HepG2 (cell line): Measurements from ENCODE around the gene STAT4. TPM values are rescaled to one million over a fixed set of nuclear protein-coding genes. Genes with fewer than 3 reads are reported as not detected.

Experiments
- BCL6 ChIP-seq: IDR thresholded peaks from 2 replicates; pipeline ENCODE4 v1.6.1; 2016; ENCODE audit warnings: missing genetic modification reagents, missing compliant biosample characterization
- E2F2 ChIP-seq: sonication (generic); formaldehyde crosslinking; IDR thresholded peaks from 2 replicates; pipeline ENCODE4 v1.4.0; 2020; ENCODE audit warnings: missing genetic modification reagents, borderline replicate concordance
- FOXK1 ChIP-seq: sonication (generic); formaldehyde crosslinking; IDR thresholded peaks from 2 replicates; pipeline ENCODE4 v1.4.0; 2020; ENCODE audit warnings: low read depth, missing genetic modification reagents, borderline replicate concordance
- KDM5B ChIP-seq: sonication (generic); formaldehyde crosslinking; IDR thresholded peaks from 2 replicates; pipeline ENCODE4 v1.4.0; 2020; ENCODE audit warnings: missing genetic modification reagents, mild to moderate bottlenecking, borderline replicate concordance
- KLF11 ChIP-seq: IDR thresholded peaks from 2 replicates; pipeline ENCODE4 v1.6.1; 2016; ENCODE audit warnings: missing compliant biosample characterization
- MXD4 ChIP-seq: IDR thresholded peaks from 2 replicates; pipeline ENCODE4 v1.6.1; 2016; ENCODE audit warnings: mild to moderate bottlenecking, missing biosample characterization, missing genetic modification reagents
- ONECUT2 ChIP-seq: sonication (generic); formaldehyde crosslinking; IDR thresholded peaks from 2 replicates; pipeline ENCODE4 v1.4.0; 2020; ENCODE audit warnings: missing genetic modification reagents
- PBX3 ChIP-seq: sonication (generic); formaldehyde crosslinking; IDR thresholded peaks from 2 replicates; pipeline ENCODE4 v1.8.1; 2023; ENCODE audit warnings: missing genetic modification reagents, inconsistent platforms, borderline replicate concordance
- POLR2A ChIP-seq, 2 experiments: IDR thresholded peaks; 2 replicates each; pipeline ENCODE4 v1.6.1; 2011; ENCODE audit warnings: low read depth in 2 of 2, low read length in 2 of 2, mild to moderate bottlenecking in 1 of 2, moderate library complexity in 1 of 2; ENCODE audit not compliant: insufficient read depth in 1 of 2
- RBFOX2 ChIP-seq: fragments of 200-400 bp; formaldehyde crosslinking; IDR thresholded peaks from 2 replicates; pipeline ENCODE4 v1.6.1; 2017; ENCODE audit warnings: low read depth, mild to moderate bottlenecking, low read length
- RBM39 ChIP-seq: fragments of 200-400 bp; formaldehyde crosslinking; IDR thresholded peaks from one replicate; pipeline ENCODE4 v1.6.1; 2018; ENCODE audit warnings: antibody characterized with exemption, mild to moderate bottlenecking, low read depth, low read length; ENCODE audit not compliant: poor library complexity, severe bottlenecking
- RFX1 ChIP-seq: fragments of 450-650 bp; IDR thresholded peaks from 2 replicates; pipeline ENCODE4 v1.6.1; 2017
- SPEN ChIP-seq: sonication (generic); formaldehyde crosslinking; IDR thresholded peaks from 2 replicates; pipeline ENCODE4 v1.5.1; 2020; ENCODE audit warnings: low read depth, mild to moderate bottlenecking, missing genetic modification reagents
- U2AF2 ChIP-seq: fragments of 200-400 bp; formaldehyde crosslinking; IDR thresholded peaks from 2 replicates; pipeline ENCODE4 v1.6.1; 2017; ENCODE audit warnings: low read depth, mild to moderate bottlenecking, low read length
- ZBTB34 ChIP-seq: sonication (generic); formaldehyde crosslinking; IDR thresholded peaks from 2 replicates; pipeline ENCODE4 v1.8.0; 2022; ENCODE audit warnings: mild to moderate bottlenecking, missing genetic modification reagents
- ZGPAT ChIP-seq: IDR thresholded peaks from 2 replicates; pipeline ENCODE4 v1.6.1; 2016; ENCODE audit warnings: mild to moderate bottlenecking
- ZNF253 ChIP-seq: sonication (generic); formaldehyde crosslinking; IDR thresholded peaks from 2 replicates; pipeline ENCODE4 v1.8.0; 2022; ENCODE audit warnings: mild to moderate bottlenecking, missing genetic modification reagents, borderline replicate concordance
- ZNF589 ChIP-seq: sonication (generic); formaldehyde crosslinking; conservative IDR thresholded peaks from 2 replicates; pipeline ENCODE4 v1.8.0; 2022; ENCODE audit warnings: mild to moderate bottlenecking, moderate library complexity, missing genetic modification reagents
- ZNF781 ChIP-seq: sonication (generic); formaldehyde crosslinking; IDR thresholded peaks from 2 replicates; pipeline ENCODE4 v1.5.1; 2020; ENCODE audit warnings: borderline replicate concordance, mild to moderate bottlenecking, missing genetic modification reagents; ENCODE audit errors: not compliant biosample characterization
- ZNF800 ChIP-seq: sonication (generic); formaldehyde crosslinking; IDR thresholded peaks from 2 replicates; pipeline ENCODE4 v1.4.0; 2020; ENCODE audit warnings: missing genetic modification reagents
- ZSCAN5A ChIP-seq: sonication (generic); formaldehyde crosslinking; IDR thresholded peaks from 2 replicates; pipeline ENCODE4 v1.8.0; 2022; ENCODE audit warnings: mild to moderate bottlenecking, missing genetic modification reagents, borderline replicate concordance
- polyA plus RNA-seq, 8 experiments: library from polyadenylated mRNA; depleted of rRNA in 3 of 8; stranded (reverse) in 7 of 8; unstranded in 1 of 8; fragments of >200 nt; fragmentation: Illumina TruSeq in 4 of 8; extraction: Trizol in 4 of 8; gene quantifications; 2 replicates each; pipeline versions ENCODE4 v1.2.1 to v1.2.3, GENCODE V29; 2011 to 2016; ENCODE audit warnings: low read depth in 4 of 8, missing spikeins in 1 of 8, mixed read lengths in 1 of 8; ENCODE audit not compliant: insufficient read depth in 1 of 8
- total RNA-seq, 5 experiments: library from RNA; depleted of rRNA; stranded (reverse); fragments of >200 nt; fragmentation: Illumina TruSeq; extraction: Trizol; gene quantifications; 2 replicates each; pipeline ENCODE4 v1.2.3, GENCODE V29; 2016; ENCODE audit warnings: low read depth in 1 of 5

STAT4 gene
- total and polyA plus RNA-seq, 2 of the 13 experiments (the other 11 are each of a cell fraction or from before 2014, with no cell fraction given) = 0.37 TPM; not detected in 1

- peak; percentile 96 for TF ChIP-seq ZBTB34 (CRISPR knock-in tag)
- TF ChIP-seq ZNF800 (CRISPR knock-in tag) = peak; percentile 96
- peak; percentile 95 for TF ChIP-seq ZNF781 (CRISPR knock-in tag)
- TF ChIP-seq BCL6 (CRISPR knock-in tag) = peak; percentile 100
- TF ChIP-seq RBFOX2 = peak; percentile 100
- TF ChIP-seq ZGPAT (CRISPR knock-in tag) = peak; percentile 100
- peak; percentile 99 for TF ChIP-seq ZNF253 (CRISPR knock-in tag)
- TF ChIP-seq MXD4 = peak; percentile 100
- TF ChIP-seq SPEN = peak; percentile 100
- TF ChIP-seq KDM5B (CRISPR knock-in tag) = peak; percentile 99
- 0 out of 2 replicates have a peak, but pooled peaks have one; percentile 59 for TF ChIP-seq U2AF2
- peak; percentile 100 for TF ChIP-seq FOXK1
- peak; percentile 99 for TF ChIP-seq KLF11
- TF ChIP-seq ZSCAN5A (CRISPR knock-in tag) = peak; percentile 100
- no peak for TF ChIP-seq RFX1
- TF ChIP-seq RBM39 = peak; percentile 91
- TF ChIP-seq ZNF589 (CRISPR knock-in tag) = peak; percentile 100
- TF ChIP-seq E2F2 (CRISPR knock-in tag) = peak; percentile 95; the same call in 1 of the 2 replicates
- peak; percentile 96; the same call in 1 of the 2 replicates for TF ChIP-seq PBX3
- TF ChIP-seq POLR2A (IDR thresholded peaks at IDR 0.05; ENCODE audit: insufficient read depth in 1 of 2, low read depth in 2 of 2, low read length in 2 of 2) = peak; percentile 96 to 99
- TF ChIP-seq ONECUT2 (CRISPR knock-in tag) = 0 out of 2 replicates have a peak, but pooled peaks have one; percentile 49
Observed at GRCh38 chr2:191020221-191020741, 130.5 kb downstream of the STAT4 start (continued).
